Prostate gland (tissue), 2 donors: ENCODE data around the gene FLT1.

Source experiments
- POLR2AphosphoS5 ChIP-seq: sonication (generic); formaldehyde crosslinking; IDR thresholded peaks from one replicate; pipeline ENCODE4 v1.6.1; 2017; ENCODE audit warnings: antibody characterized with exemption
- TF ChIP-seq, protein P1 (sequence below), 4 experiments: fragments of 200-600 bp in 2 of 4; fragments of 450-650 bp in 2 of 4; sonication (generic) in 2 of 4; IDR thresholded peaks; 1 replicate in 3 of 4; 2 replicates in 1 of 4; pipeline ENCODE4 v1.5.1; 2016 to 2019; ENCODE audit warnings: antibody characterized with exemption in 4 of 4, mild to moderate bottlenecking in 2 of 4, moderate library complexity in 2 of 4

- TF ChIP-seq POLR2AphosphoS5: no peak
- TF ChIP-seq, protein P1, sequence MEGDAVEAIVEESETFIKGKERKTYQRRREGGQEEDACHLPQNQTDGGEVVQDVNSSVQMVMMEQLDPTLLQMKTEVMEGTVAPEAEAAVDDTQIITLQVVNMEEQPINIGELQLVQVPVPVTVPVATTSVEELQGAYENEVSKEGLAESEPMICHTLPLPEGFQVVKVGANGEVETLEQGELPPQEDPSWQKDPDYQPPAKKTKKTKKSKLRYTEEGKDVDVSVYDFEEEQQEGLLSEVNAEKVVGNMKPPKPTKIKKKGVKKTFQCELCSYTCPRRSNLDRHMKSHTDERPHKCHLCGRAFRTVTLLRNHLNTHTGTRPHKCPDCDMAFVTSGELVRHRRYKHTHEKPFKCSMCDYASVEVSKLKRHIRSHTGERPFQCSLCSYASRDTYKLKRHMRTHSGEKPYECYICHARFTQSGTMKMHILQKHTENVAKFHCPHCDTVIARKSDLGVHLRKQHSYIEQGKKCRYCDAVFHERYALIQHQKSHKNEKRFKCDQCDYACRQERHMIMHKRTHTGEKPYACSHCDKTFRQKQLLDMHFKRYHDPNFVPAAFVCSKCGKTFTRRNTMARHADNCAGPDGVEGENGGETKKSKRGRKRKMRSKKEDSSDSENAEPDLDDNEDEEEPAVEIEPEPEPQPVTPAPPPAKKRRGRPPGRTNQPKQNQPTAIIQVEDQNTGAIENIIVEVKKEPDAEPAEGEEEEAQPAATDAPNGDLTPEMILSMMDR (IDR thresholded peaks at IDR 0.05): no peak
These were observed 33.5 kb upstream of the FLT1 start for GRCh38 chr13:28528388-28528787.
